Raji (cell line): Measurements from ENCODE around the gene MTA3.

Experiments
- POLR2A ChIP-seq: IDR thresholded peaks from 2 replicates; pipeline ENCODE4 v1.6.1; 2011; ENCODE audit warnings: low read depth, low read length, control low read depth; ENCODE audit not compliant: insufficient read depth

Gene MTA3

GRCh38 chr2:42558827-42559226 is 9.6 kb upstream of the MTA3 start:
- no peak for TF ChIP-seq POLR2A

- TF ChIP-seq POLR2A, result no peak
Measured at GRCh38 chr2:42560899-42561298, 7.5 kb upstream of the MTA3 start.

- TF ChIP-seq POLR2A, result no peak
Measured at GRCh38 chr2:42562474-42563144, 5.8 kb upstream of the MTA3 start.

GRCh38 chr2:42566025-42566424 is 2.4 kb upstream of the MTA3 start:
- no peak for TF ChIP-seq POLR2A

GRCh38 chr2:42566837-42567321 is 1.6 kb upstream of the MTA3 start:
- TF ChIP-seq POLR2A, result 0 out of 2 replicates have a peak, but pooled peaks have one; percentile 23

- no peak for TF ChIP-seq POLR2A
Measured at GRCh38 chr2:42567364-42567763, 1.1 kb upstream of the MTA3 start.

- TF ChIP-seq POLR2A, result peak; percentile 89
Measured at GRCh38 chr2:42567806-42568400, 529 bp upstream of the MTA3 start.

GRCh38 chr2:42569116-42569711 is 782 bp downstream of the MTA3 start:
- TF ChIP-seq POLR2A, result peak; percentile 25; the same call in 1 of the 2 replicates

- no peak for TF ChIP-seq POLR2A
Measured at GRCh38 chr2:42569883-42570282, 1.5 kb downstream of the MTA3 start.

GRCh38 chr2:42572297-42573081 is 4.1 kb downstream of the MTA3 start:
- no peak for TF ChIP-seq POLR2A

GRCh38 chr2:42573256-42573655 is 4.8 kb downstream of the MTA3 start:
- no peak for TF ChIP-seq POLR2A

- no peak for TF ChIP-seq POLR2A
Measured at GRCh38 chr2:42575458-42576064, 7.1 kb downstream of the MTA3 start.

- no peak for TF ChIP-seq POLR2A
Measured at GRCh38 chr2:42578621-42579020, 10.2 kb downstream of the MTA3 start.

GRCh38 chr2:42581257-42581656 is 12.8 kb downstream of the MTA3 start:
- TF ChIP-seq POLR2A, result no peak

- TF ChIP-seq POLR2A, result no peak
Measured at GRCh38 chr2:42585779-42586178, 17.3 kb downstream of the MTA3 start.
